Measurements from ENCODE around the gene CALHM4.

DNA sequence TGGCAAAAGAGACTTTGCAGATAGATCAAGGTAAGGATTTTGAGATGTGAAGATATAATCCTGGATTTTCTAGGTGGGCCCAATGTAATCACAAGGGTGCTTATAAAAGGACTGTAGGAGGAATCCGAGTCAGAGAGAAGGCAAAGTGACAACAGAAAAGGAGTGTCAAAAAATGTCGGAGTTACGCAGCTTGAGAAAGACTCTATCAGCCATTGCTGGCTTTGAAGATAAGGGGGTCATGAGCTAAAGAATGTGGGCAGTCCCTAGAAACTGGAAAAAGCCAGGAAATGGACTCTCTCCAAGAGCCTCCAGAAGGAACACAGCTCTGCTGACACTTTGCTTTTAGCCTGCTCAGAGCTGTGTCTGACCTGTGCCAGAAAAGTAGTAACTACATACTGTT, 9.1 kb downstream of the CALHM4 start:
- TF ChIP-seq, protein P1, sequence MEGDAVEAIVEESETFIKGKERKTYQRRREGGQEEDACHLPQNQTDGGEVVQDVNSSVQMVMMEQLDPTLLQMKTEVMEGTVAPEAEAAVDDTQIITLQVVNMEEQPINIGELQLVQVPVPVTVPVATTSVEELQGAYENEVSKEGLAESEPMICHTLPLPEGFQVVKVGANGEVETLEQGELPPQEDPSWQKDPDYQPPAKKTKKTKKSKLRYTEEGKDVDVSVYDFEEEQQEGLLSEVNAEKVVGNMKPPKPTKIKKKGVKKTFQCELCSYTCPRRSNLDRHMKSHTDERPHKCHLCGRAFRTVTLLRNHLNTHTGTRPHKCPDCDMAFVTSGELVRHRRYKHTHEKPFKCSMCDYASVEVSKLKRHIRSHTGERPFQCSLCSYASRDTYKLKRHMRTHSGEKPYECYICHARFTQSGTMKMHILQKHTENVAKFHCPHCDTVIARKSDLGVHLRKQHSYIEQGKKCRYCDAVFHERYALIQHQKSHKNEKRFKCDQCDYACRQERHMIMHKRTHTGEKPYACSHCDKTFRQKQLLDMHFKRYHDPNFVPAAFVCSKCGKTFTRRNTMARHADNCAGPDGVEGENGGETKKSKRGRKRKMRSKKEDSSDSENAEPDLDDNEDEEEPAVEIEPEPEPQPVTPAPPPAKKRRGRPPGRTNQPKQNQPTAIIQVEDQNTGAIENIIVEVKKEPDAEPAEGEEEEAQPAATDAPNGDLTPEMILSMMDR (IDR thresholded peaks at IDR 0.05; ENCODE audit: insufficient read depth, low read length), result no peak
- TF ChIP-seq POLR2AphosphoS5 (IDR thresholded peaks at IDR 0.05; ENCODE audit: low read depth) (no peak), SPI1 (IDR thresholded peaks at IDR 0.05; ENCODE audit: borderline replicate concordance, low read depth) (no peak)
- TF ChIP-seq, protein P2, sequence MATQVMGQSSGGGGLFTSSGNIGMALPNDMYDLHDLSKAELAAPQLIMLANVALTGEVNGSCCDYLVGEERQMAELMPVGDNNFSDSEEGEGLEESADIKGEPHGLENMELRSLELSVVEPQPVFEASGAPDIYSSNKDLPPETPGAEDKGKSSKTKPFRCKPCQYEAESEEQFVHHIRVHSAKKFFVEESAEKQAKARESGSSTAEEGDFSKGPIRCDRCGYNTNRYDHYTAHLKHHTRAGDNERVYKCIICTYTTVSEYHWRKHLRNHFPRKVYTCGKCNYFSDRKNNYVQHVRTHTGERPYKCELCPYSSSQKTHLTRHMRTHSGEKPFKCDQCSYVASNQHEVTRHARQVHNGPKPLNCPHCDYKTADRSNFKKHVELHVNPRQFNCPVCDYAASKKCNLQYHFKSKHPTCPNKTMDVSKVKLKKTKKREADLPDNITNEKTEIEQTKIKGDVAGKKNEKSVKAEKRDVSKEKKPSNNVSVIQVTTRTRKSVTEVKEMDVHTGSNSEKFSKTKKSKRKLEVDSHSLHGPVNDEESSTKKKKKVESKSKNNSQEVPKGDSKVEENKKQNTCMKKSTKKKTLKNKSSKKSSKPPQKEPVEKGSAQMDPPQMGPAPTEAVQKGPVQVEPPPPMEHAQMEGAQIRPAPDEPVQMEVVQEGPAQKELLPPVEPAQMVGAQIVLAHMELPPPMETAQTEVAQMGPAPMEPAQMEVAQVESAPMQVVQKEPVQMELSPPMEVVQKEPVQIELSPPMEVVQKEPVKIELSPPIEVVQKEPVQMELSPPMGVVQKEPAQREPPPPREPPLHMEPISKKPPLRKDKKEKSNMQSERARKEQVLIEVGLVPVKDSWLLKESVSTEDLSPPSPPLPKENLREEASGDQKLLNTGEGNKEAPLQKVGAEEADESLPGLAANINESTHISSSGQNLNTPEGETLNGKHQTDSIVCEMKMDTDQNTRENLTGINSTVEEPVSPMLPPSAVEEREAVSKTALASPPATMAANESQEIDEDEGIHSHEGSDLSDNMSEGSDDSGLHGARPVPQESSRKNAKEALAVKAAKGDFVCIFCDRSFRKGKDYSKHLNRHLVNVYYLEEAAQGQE (IDR thresholded peaks at IDR 0.05; ENCODE audit: insufficient replicate concordance, low read depth), result no peak
